Daoy (cell line): ENCODE measurements around the gene MAML3. TPM values are rescaled to one million over a fixed set of nuclear protein-coding genes. Genes with fewer than 3 reads are reported as not detected.
A peak's percentile ranks its signal among the peaks of the same experiment; 100 is the strongest.

Experiments used
- DNase-seq: peaks from one replicate; pipeline ENCODE4 v3.0.0-alpha.2; 2015; ENCODE audit warnings: low read depth
- total RNA-seq: library from RNA; depleted of rRNA; stranded (reverse); fragments of >200 nt; shearing (Covaris generic); gene quantifications from 2 replicates; pipeline ENCODE4 v1.2.3, GENCODE V29; 2014

Gene MAML3
- total RNA-seq, 1 experiment from 2014 or later: 2.7 TPM

GRCh38 chr4:139901531-139902320 lies 252.3 kb downstream of the MAML3 start:
- no peak for DNase-seq

GRCh38 chr4:139900964-139901376 lies 253.0 kb downstream of the MAML3 start:
- no peak for DNase-seq

GRCh38 chr4:139899346-139899745 lies 254.6 kb downstream of the MAML3 start:
- DNase-seq: no peak

- DNase-seq: no peak
Measured at GRCh38 chr4:139898293-139898692, 255.7 kb downstream of the MAML3 start.

GRCh38 chr4:139896091-139896604 lies 257.8 kb downstream of the MAML3 start:
- no peak for DNase-seq

- no peak for DNase-seq
Measured at GRCh38 chr4:139893801-139894200, 260.2 kb downstream of the MAML3 start.

- no peak for DNase-seq
Measured at GRCh38 chr4:139892973-139893736, 260.8 kb downstream of the MAML3 start.

- DNase-seq: no peak
Measured at GRCh38 chr4:139890816-139891215, 263.2 kb downstream of the MAML3 start.

GRCh38 chr4:139889901-139890300 lies 264.1 kb downstream of the MAML3 start:
- no peak for DNase-seq

GRCh38 chr4:139889264-139889663 lies 264.7 kb downstream of the MAML3 start:
- no peak for DNase-seq

- no peak for DNase-seq
Measured at GRCh38 chr4:139887962-139888735, 265.8 kb downstream of the MAML3 start.

GRCh38 chr4:139887376-139887802 lies 266.6 kb downstream of the MAML3 start:
- no peak for DNase-seq

- no peak for DNase-seq
Measured at GRCh38 chr4:139886798-139887197, 267.2 kb downstream of the MAML3 start.

GRCh38 chr4:139884438-139884837 lies 269.5 kb downstream of the MAML3 start:
- no peak for DNase-seq

GRCh38 chr4:139880841-139881240 lies 273.1 kb downstream of the MAML3 start:
- no peak for DNase-seq

- no peak for DNase-seq
Measured at GRCh38 chr4:139878050-139878449, 275.9 kb downstream of the MAML3 start.

GRCh38 chr4:139876337-139876941 lies 277.5 kb downstream of the MAML3 start:
- DNase-seq: no peak

GRCh38 chr4:139875411-139875825 lies 278.6 kb downstream of the MAML3 start:
- no peak for DNase-seq

- no peak for DNase-seq
Measured at GRCh38 chr4:139873111-139873860, 280.7 kb downstream of the MAML3 start.

GRCh38 chr4:139872274-139872673 lies 281.7 kb downstream of the MAML3 start:
- DNase-seq: peak; percentile 67

GRCh38 chr4:139869810-139870209 lies 284.2 kb downstream of the MAML3 start:
- no peak for DNase-seq
